ENCODE measurements around the gene RABEP2.

RABEP2 gene

DNA sequence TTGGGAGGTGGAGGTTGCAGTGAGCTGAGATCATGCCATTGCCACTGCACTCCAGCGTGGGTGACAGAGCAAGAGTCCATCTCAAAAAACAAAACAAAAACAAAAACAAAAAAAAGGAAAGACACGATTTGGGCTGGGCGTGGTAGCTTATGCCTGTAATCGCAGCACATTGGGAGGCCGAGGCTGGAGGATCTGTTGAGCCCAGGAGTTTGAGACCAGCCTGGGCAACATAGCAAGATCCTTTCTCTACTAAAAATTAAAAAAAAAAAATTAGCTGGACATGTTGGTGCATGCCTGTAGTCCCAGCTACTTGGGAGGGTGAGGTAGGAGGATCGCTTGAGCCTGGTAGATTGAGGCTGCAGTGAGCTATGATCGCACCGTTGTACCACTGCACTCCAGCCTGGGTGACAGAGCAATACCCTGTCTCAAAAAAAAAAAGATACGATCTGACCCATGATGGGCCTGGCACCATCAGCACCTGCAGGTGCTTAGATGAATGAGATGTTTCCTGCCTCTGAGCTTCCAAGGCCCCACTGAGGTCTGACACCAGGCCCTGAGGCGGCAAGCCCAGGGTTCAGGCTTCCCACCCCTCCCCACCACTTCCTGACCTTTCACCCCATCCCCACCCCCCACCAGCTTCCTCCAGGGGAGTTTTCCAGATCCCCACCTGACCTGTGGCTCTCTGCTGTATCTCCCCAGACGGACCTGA, 25.0 kb downstream of the RABEP2 start:
- no peak overlapping the region for H3K4ac ChIP-seq (ENCODE audit: low read depth, low read length)

DNA sequence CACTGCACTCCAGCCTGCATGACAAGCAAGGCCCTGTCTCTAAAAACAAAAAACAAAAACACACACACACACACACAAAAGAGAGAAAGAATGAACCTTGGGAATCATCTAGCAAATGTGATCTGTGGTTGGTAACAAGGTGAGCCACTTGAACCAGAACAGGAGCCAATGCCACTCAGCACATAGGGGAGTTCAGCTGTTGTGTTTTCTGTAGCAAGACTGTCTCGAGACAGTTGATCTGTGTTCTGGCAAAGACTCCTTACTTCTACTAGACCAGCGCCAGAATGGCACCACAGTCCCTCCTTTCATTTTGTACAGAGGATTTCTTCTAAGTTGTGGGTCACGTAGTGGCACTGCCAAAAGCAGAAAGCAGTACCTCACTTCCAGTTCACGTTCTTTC, 26.1 kb downstream of the RABEP2 start:
- Histone ChIP-seq H4K91ac (ENCODE audit: low read depth, low read length) (no peak overlapping the region), H3K9me3 (ENCODE audit: insufficient read depth, low read depth, low read length) (peaks cover 1% of the 10 kb centered on the region), H4K12ac (ENCODE audit: low read depth, low read length) (no peak overlapping the region), H3K18ac (ENCODE audit: low read length) (no peak overlapping the region), H2BK5ac (ENCODE audit: low read depth, low read length, poor library complexity) (no peak overlapping the region), H3K4me2 (ENCODE audit: low read length) (no peak overlapping the region), H3K79me2 (ENCODE audit: control insufficient read depth, insufficient read depth, low read length, poor library complexity) (no peaks in the 10 kb centered on the region), H3K27me3 (ENCODE audit: insufficient read depth, low read length) (no peaks in the 10 kb centered on the region), H2BK120ac (ENCODE audit: insufficient read depth, low read length, poor library complexity) (no peak overlapping the region), H3K4me1 (ENCODE audit: control insufficient read depth in 1 of 2, insufficient read depth in 2 of 2, low read length in 2 of 2) (peaks cover 4 to 6% of the 10 kb centered on the region in 2 experiments), H3K79me1 (ENCODE audit: low read length) (no peaks in the 10 kb centered on the region), H2BK12ac (ENCODE audit: low read length) (no peak overlapping the region), H3K23ac (ENCODE audit: low read length) (no peak overlapping the region), H3K14ac (ENCODE audit: low read length) (no peak overlapping the region), H2AK5ac (ENCODE audit: low read length) (no peak overlapping the region), H3K4me3 (ENCODE audit: low read depth, low read length) (no peak overlapping the region), H3K36me3 (ENCODE audit: control insufficient read depth in 1 of 2, insufficient read depth in 2 of 2, low read length in 2 of 2) (peaks cover 0 to 6% of the 10 kb centered on the region in 2 experiments), H3K4ac (ENCODE audit: low read depth, low read length) (no peak overlapping the region), H3K9ac (ENCODE audit: low read length) (no peak overlapping the region), H2AFZ (ENCODE audit: insufficient read depth, low read length, poor library complexity) (no peak overlapping the region), H3K27ac (ENCODE audit: low read depth, low read length) (no peak overlapping the region), H4K8ac (ENCODE audit: low read depth, low read length) (no peak overlapping the region)
- no CpG with 5 or more reads among the region's 4 CpGs for WGBS (ENCODE audit: extremely low coverage, insufficient coverage, insufficient read length)
- no peak for DNase-seq

More for the DNA sequence above, 25.0 kb downstream of the RABEP2 start:
- no peak overlapping the region for H4K12ac ChIP-seq (ENCODE audit: low read depth, low read length)
- no peak overlapping the region for H4K91ac ChIP-seq (ENCODE audit: low read depth, low read length)
- no peak overlapping the region for H3K14ac ChIP-seq (ENCODE audit: low read length)
- H2BK120ac ChIP-seq (ENCODE audit: insufficient read depth, low read length, poor library complexity): no peak overlapping the region
- DNase-seq: no peak
- peaks cover 4 to 6% of the 10 kb centered on the region in 2 experiments for H3K4me1 ChIP-seq (ENCODE audit: control insufficient read depth in 1 of 2, insufficient read depth in 2 of 2, low read length in 2 of 2)
- H2AK5ac ChIP-seq (ENCODE audit: low read length): no peak overlapping the region
- no peaks in the 10 kb centered on the region for H3K27me3 ChIP-seq (ENCODE audit: insufficient read depth, low read length)
- no peak overlapping the region for H4K8ac ChIP-seq (ENCODE audit: low read depth, low read length)
- H3K23ac ChIP-seq (ENCODE audit: low read length): no peak overlapping the region
- H3K18ac ChIP-seq (ENCODE audit: low read length): no peak overlapping the region
- no peak overlapping the region for H3K4me3 ChIP-seq (ENCODE audit: low read depth, low read length)
- no CpG with 5 or more reads among the region's 11 CpGs for WGBS (ENCODE audit: extremely low coverage, insufficient coverage, insufficient read length)
- H3K9ac ChIP-seq (ENCODE audit: low read length): no peak overlapping the region
- no peak overlapping the region for H3K27ac ChIP-seq (ENCODE audit: low read depth, low read length)
- peaks cover 4 to 8% of the 10 kb centered on the region in 2 experiments for H3K36me3 ChIP-seq (ENCODE audit: control insufficient read depth in 1 of 2, insufficient read depth in 2 of 2, low read length in 2 of 2)
- no peak overlapping the region for H2BK5ac ChIP-seq (ENCODE audit: low read depth, low read length, poor library complexity)
- no peaks in the 10 kb centered on the region for H3K79me2 ChIP-seq (ENCODE audit: control insufficient read depth, insufficient read depth, low read length, poor library complexity)
- H2AFZ ChIP-seq (ENCODE audit: insufficient read depth, low read length, poor library complexity): no peak overlapping the region
- H2BK12ac ChIP-seq (ENCODE audit: low read length): no peak overlapping the region
- H3K9me3 ChIP-seq (ENCODE audit: insufficient read depth, low read depth, low read length): peaks cover 1% of the 10 kb centered on the region
- H3K4me2 ChIP-seq (ENCODE audit: low read length): no peak overlapping the region
- H3K79me1 ChIP-seq (ENCODE audit: low read length): no peaks in the 10 kb centered on the region

DNA sequence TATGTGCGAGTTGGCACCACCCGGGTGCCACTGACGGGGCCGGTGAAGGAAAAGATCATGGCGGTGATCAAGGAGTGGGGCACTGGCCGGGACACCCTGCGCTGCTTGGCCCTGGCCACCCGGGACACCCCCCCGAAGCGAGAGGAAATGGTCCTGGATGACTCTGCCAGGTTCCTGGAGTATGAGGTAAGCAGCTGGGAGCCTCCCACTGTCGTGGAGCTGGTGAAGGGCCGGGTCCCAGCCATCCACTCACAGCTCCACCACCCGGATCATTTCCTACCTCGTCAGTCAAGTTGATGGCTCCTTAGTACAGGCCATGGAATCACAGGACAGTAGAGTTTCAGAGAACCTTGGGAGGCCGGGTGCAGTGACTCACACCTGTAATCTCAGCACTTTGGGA, 26.8 kb downstream of the RABEP2 start:
- Histone ChIP-seq H2BK5ac (ENCODE audit: low read depth, low read length, poor library complexity) (no peak overlapping the region), H3K4me1 (ENCODE audit: control insufficient read depth in 1 of 2, insufficient read depth in 2 of 2, low read length in 2 of 2) (peaks cover 4 to 6% of the 10 kb centered on the region in 2 experiments), H3K18ac (ENCODE audit: low read length) (no peak overlapping the region), H3K4me3 (ENCODE audit: low read depth, low read length) (no peak overlapping the region), H3K4ac (ENCODE audit: low read depth, low read length) (no peak overlapping the region), H4K8ac (ENCODE audit: low read depth, low read length) (no peak overlapping the region), H3K27ac (ENCODE audit: low read depth, low read length) (no peak overlapping the region), H3K23ac (ENCODE audit: low read length) (no peak overlapping the region), H4K12ac (ENCODE audit: low read depth, low read length) (no peak overlapping the region), H3K14ac (ENCODE audit: low read length) (no peak overlapping the region), H2AK5ac (ENCODE audit: low read length) (no peak overlapping the region), H3K79me1 (ENCODE audit: low read length) (no peaks in the 10 kb centered on the region), H2BK120ac (ENCODE audit: insufficient read depth, low read length, poor library complexity) (no peak overlapping the region), H3K9ac (ENCODE audit: low read length) (no peak overlapping the region), H3K36me3 (ENCODE audit: control insufficient read depth in 1 of 2, insufficient read depth in 2 of 2, low read length in 2 of 2) (peaks cover 0 to 4% of the 10 kb centered on the region in 2 experiments), H2BK12ac (ENCODE audit: low read length) (no peak overlapping the region), H4K91ac (ENCODE audit: low read depth, low read length) (no peak overlapping the region), H3K27me3 (ENCODE audit: insufficient read depth, low read length) (no peaks in the 10 kb centered on the region), H3K9me3 (ENCODE audit: insufficient read depth, low read depth, low read length) (peaks cover 1% of the 10 kb centered on the region), H3K4me2 (ENCODE audit: low read length) (no peak overlapping the region), H3K79me2 (ENCODE audit: control insufficient read depth, insufficient read depth, low read length, poor library complexity) (no peaks in the 10 kb centered on the region), H2AFZ (ENCODE audit: insufficient read depth, low read length, poor library complexity) (no peak overlapping the region)
- WGBS (ENCODE audit: extremely low coverage, insufficient coverage, insufficient read length): no CpG with 5 or more reads among the region's 15 CpGs
- peak; percentile 80 to 85 for DNase-seq

DNA sequence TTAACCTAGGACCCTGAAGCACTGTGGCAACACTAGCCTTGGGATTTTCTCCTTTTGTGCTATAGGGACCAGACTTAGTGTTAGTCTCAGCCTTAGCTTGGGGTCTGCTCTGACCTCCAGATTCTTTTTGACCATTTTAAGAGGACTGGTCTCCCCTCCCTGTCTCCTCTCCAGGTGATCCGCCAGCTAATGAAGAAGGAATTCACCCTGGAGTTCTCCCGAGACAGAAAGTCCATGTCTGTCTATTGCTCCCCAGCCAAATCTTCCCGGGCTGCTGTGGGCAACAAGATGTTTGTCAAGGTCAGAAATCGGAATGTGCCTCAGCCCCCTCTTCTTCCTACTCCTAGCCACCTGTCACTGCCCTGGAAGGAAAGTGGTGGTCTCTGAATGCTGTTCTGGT, 27.2 kb downstream of the RABEP2 start:
- no peaks in the 10 kb centered on the region for H3K27me3 ChIP-seq (ENCODE audit: insufficient read depth, low read length)
- no peak overlapping the region for H2BK5ac ChIP-seq (ENCODE audit: low read depth, low read length, poor library complexity)
- no peak overlapping the region for H4K8ac ChIP-seq (ENCODE audit: low read depth, low read length)
- peaks cover 0 to 4% of the 10 kb centered on the region in 2 experiments for H3K36me3 ChIP-seq (ENCODE audit: control insufficient read depth in 1 of 2, insufficient read depth in 2 of 2, low read length in 2 of 2)
- H2BK120ac ChIP-seq (ENCODE audit: insufficient read depth, low read length, poor library complexity): no peak overlapping the region
- no peak overlapping the region for H4K12ac ChIP-seq (ENCODE audit: low read depth, low read length)
- H3K18ac ChIP-seq (ENCODE audit: low read length): no peak overlapping the region
- H3K27ac ChIP-seq (ENCODE audit: low read depth, low read length): no peak overlapping the region
- H2AFZ ChIP-seq (ENCODE audit: insufficient read depth, low read length, poor library complexity): no peak overlapping the region
- H3K23ac ChIP-seq (ENCODE audit: low read length): no peak overlapping the region
- H3K4me1 ChIP-seq (ENCODE audit: control insufficient read depth in 1 of 2, insufficient read depth in 2 of 2, low read length in 2 of 2): peaks cover 4 to 6% of the 10 kb centered on the region in 2 experiments
- no peak overlapping the region for H3K14ac ChIP-seq (ENCODE audit: low read length)
- H2BK12ac ChIP-seq (ENCODE audit: low read length): no peak overlapping the region
- H3K4ac ChIP-seq (ENCODE audit: low read depth, low read length): no peak overlapping the region
- no peaks in the 10 kb centered on the region for H3K79me1 ChIP-seq (ENCODE audit: low read length)
- peak; percentile 43 to 72 for DNase-seq
- peaks cover 1% of the 10 kb centered on the region for H3K9me3 ChIP-seq (ENCODE audit: insufficient read depth, low read depth, low read length)
- no peak overlapping the region for H2AK5ac ChIP-seq (ENCODE audit: low read length)
- no peak overlapping the region for H3K4me3 ChIP-seq (ENCODE audit: low read depth, low read length)
- no peak overlapping the region for H4K91ac ChIP-seq (ENCODE audit: low read depth, low read length)
- no peak overlapping the region for H3K9ac ChIP-seq (ENCODE audit: low read length)
- no peak overlapping the region for H3K4me2 ChIP-seq (ENCODE audit: low read length)
- H3K79me2 ChIP-seq (ENCODE audit: control insufficient read depth, insufficient read depth, low read length, poor library complexity): no peaks in the 10 kb centered on the region
- WGBS (ENCODE audit: extremely low coverage, insufficient coverage, insufficient read length): no CpG with 5 or more reads among the region's 4 CpGs

Measured in trophoblast cell (in vitro differentiated cells and primary cell).